ENCODE measurements around the gene AMZ1.

DNA sequence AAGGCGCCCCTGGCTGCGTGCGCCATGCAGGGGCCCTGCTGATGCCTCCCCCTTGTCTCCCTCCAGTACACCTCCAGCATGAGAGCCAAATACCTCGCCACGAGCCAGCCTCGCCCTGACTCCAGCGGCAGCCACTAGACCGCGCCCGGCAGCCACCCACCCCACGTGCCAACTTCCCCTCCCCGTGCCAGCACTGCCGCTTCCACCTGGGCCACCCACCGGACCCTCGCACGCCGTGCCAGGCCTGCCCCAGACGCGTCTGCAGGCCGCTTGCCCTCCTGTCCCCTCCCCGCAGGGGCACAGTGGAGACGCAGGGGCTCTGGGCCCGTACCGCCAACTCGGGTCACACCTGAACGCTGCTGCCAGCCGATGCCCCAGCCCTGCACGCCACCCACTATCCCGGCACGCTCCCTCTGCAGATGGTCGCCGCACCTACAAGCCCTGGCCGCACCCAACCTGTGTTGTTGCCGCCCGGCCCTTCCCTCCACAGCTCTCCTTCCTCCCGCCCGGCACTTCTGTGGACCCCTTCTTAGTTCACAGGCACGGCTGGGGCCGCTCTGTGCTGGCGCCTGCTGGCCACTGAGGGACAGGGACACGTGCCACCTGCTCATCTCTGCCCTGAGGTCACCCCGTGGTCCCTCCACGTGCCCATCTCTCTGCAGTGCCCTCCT is 26.3 kb upstream of the AMZ1 start:
- no peak for TF ChIP-seq EP300 (IDR thresholded peaks at IDR 0.05)
- TF ChIP-seq, protein P1, sequence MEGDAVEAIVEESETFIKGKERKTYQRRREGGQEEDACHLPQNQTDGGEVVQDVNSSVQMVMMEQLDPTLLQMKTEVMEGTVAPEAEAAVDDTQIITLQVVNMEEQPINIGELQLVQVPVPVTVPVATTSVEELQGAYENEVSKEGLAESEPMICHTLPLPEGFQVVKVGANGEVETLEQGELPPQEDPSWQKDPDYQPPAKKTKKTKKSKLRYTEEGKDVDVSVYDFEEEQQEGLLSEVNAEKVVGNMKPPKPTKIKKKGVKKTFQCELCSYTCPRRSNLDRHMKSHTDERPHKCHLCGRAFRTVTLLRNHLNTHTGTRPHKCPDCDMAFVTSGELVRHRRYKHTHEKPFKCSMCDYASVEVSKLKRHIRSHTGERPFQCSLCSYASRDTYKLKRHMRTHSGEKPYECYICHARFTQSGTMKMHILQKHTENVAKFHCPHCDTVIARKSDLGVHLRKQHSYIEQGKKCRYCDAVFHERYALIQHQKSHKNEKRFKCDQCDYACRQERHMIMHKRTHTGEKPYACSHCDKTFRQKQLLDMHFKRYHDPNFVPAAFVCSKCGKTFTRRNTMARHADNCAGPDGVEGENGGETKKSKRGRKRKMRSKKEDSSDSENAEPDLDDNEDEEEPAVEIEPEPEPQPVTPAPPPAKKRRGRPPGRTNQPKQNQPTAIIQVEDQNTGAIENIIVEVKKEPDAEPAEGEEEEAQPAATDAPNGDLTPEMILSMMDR (IDR thresholded peaks at IDR 0.05), result no peak

Data from sigmoid colon (tissue), 4 donors.